RCC 7860 (cell line): ENCODE measurements around the gene SH2D4B.

Source experiments
- DNase-seq: peaks from one replicate; pipeline ENCODE4 v3.0.0-alpha.2; 2015; ENCODE audit warnings: low spot score
- FAIRE-seq: peaks from 2 replicates; lab custom pipeline; 2012; peaks lifted over from hg19 to GRCh38; lab: Jason Lieb, UNC

The SH2D4B gene

GRCh38 chr10:80503584-80504157, 34.0 kb upstream of the SH2D4B start:
- no peak for FAIRE-seq
- no peak for DNase-seq

- no peak for DNase-seq
- no peak for FAIRE-seq
Observed at GRCh38 chr10:80504158-80504811, 33.4 kb upstream of the SH2D4B start.

- DNase-seq (no peak), FAIRE-seq (no peak)
Observed at GRCh38 chr10:80504897-80505465, 32.7 kb upstream of the SH2D4B start.

GRCh38 chr10:80506189-80506575, 31.5 kb upstream of the SH2D4B start:
- peak; percentile 99 for FAIRE-seq
- peak; percentile 100 for DNase-seq

GRCh38 chr10:80506836-80507487, 30.7 kb upstream of the SH2D4B start:
- no peak for DNase-seq
- no peak for FAIRE-seq

GRCh38 chr10:80509108-80509402, 28.6 kb upstream of the SH2D4B start:
- FAIRE-seq (no peak), DNase-seq (no peak)

- FAIRE-seq (peak; percentile 88), DNase-seq (peak; percentile 94)
Observed at GRCh38 chr10:80509403-80510161, 28.1 kb upstream of the SH2D4B start.

GRCh38 chr10:80512031-80512526, 25.6 kb upstream of the SH2D4B start:
- FAIRE-seq (no peak), DNase-seq (no peak)

- FAIRE-seq, result no peak
- no peak for DNase-seq
Observed at GRCh38 chr10:80513106-80513505, 24.6 kb upstream of the SH2D4B start.

GRCh38 chr10:80515511-80515910, 22.2 kb upstream of the SH2D4B start:
- no peak for DNase-seq
- FAIRE-seq, result no peak

- no peak for DNase-seq
- no peak for FAIRE-seq
Observed at GRCh38 chr10:80515941-80516340, 21.8 kb upstream of the SH2D4B start.

- DNase-seq (no peak), FAIRE-seq (no peak)
Observed at GRCh38 chr10:80516506-80517075, 21.1 kb upstream of the SH2D4B start.

- FAIRE-seq, result no peak
- no peak for DNase-seq
Observed at GRCh38 chr10:80517416-80518142, 20.1 kb upstream of the SH2D4B start.

- FAIRE-seq (no peak), DNase-seq (no peak)
Observed at GRCh38 chr10:80518143-80518806, 19.4 kb upstream of the SH2D4B start.

- FAIRE-seq, result no peak
- DNase-seq, result no peak
Observed at GRCh38 chr10:80518807-80519360, 18.8 kb upstream of the SH2D4B start.

- DNase-seq, result no peak
- FAIRE-seq, result no peak
Observed at GRCh38 chr10:80519936-80520650, 17.6 kb upstream of the SH2D4B start.

- DNase-seq, result no peak
- FAIRE-seq, result no peak
Observed at GRCh38 chr10:80520661-80521470, 16.8 kb upstream of the SH2D4B start.

- no peak for FAIRE-seq
- no peak for DNase-seq
Observed at GRCh38 chr10:80522756-80523363, 14.8 kb upstream of the SH2D4B start.
